Endothelial cell of umbilical vein (primary cell): ENCODE data around the gene XRCC2.

Experiments
- CTCF ChIP-seq, 2 donors: IDR thresholded peaks; 1 replicate in 1 of 2; 2 replicates in 1 of 2; pipeline ENCODE4 v1.5.1; 2011; ENCODE audit warnings: low read length in 2 of 2, mild to moderate bottlenecking in 2 of 2, moderate library complexity in 2 of 2, control low read depth in 1 of 2, inconsistent platforms in 1 of 2, low read depth in 1 of 2; ENCODE audit not compliant: insufficient read depth in 1 of 2; ENCODE audit errors: extremely low read depth in 1 of 2
- EZH2 ChIP-seq: IDR thresholded peaks from 2 replicates; pipeline ENCODE4 v1.6.1; 2012; ENCODE audit warnings: borderline replicate concordance, low read depth, mild to moderate bottlenecking, moderate library complexity, low read length, inconsistent platforms; ENCODE audit not compliant: severe bottlenecking
- POLR2A ChIP-seq: IDR thresholded peaks from 2 replicates; pipeline ENCODE4 v1.6.1; 2012; ENCODE audit warnings: low read depth, mild to moderate bottlenecking, control low read depth, low read length
- TF ChIP-seq, protein P1 (sequence below): IDR thresholded peaks from 2 replicates; pipeline ENCODE4 v1.6.1; 2011; ENCODE audit not compliant: insufficient read depth, insufficient read length

DNA sequence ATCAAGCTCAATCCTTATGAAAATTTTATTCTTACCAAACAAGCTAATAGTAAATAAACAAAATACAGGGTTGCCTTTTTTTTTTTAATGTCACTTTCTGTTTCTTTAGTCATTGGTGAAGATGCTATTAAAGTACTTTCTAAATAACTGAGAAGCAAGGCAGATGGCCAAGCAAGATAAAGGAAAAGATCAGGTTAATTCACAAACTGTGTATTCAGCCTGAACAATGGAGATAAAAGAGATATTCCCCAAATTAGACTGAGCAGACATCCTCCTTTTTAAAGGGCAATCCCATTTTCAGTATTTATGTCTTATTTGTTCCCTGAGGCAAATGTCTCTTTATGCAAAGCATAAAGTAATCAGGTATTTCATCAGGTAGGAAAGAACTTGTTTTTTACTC, 23.1 kb upstream of the XRCC2 start:
- TF ChIP-seq CTCF (IDR thresholded peaks at IDR 0.05; ENCODE audit: extremely low read depth in 1 of 2, insufficient read depth in 1 of 2, low read depth in 1 of 2, low read length in 2 of 2) (no peak), POLR2A (no peak), EZH2 (no peak)
- TF ChIP-seq, protein P1, sequence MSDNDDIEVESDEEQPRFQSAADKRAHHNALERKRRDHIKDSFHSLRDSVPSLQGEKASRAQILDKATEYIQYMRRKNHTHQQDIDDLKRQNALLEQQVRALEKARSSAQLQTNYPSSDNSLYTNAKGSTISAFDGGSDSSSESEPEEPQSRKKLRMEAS, result no peak
